Smooth muscle cell (in vitro differentiated cells): ENCODE data around the gene GPX6. TPM values are rescaled to one million over a fixed set of nuclear protein-coding genes. Genes with fewer than 3 reads are reported as not detected.
"Not testable (repeated sequence)": the region's sequence is repeated elsewhere in the genome, so short reads cannot be mapped to it uniquely, and the experiment has no call there.

Experiments used
- DNase-seq: peaks from one replicate; lab custom pipeline; 2025; ENCODE audit not compliant: unreplicated experiment; lab: John Stamatoyannopoulos, UW
- H2AFZ ChIP-seq: fragments of 200-600 bp; sonication (generic); 2 replicates; pipeline ENCODE4 v1.6.0; 2016; ENCODE audit warnings: antibody characterized with exemption, low read depth, mild to moderate bottlenecking
- H3F3A ChIP-seq: fragments of 200-600 bp; sonication (generic); 2 replicates; pipeline ENCODE4 v1.6.0; 2017; ENCODE audit warnings: antibody characterized with exemption, low read depth
- H3K27ac ChIP-seq: fragments of 200-600 bp; sonication (generic); 2 replicates; pipeline ENCODE4 v1.5.1; 2016; ENCODE audit warnings: low read depth, mild to moderate bottlenecking
- H3K27me3 ChIP-seq: fragments of 200-600 bp; sonication (generic); 2 replicates; pipeline ENCODE4 v1.6.1; 2016; ENCODE audit warnings: low read depth, mild to moderate bottlenecking
- H3K36me3 ChIP-seq: fragments of 200-600 bp; sonication (generic); 2 replicates; pipeline ENCODE4 v1.5.1; 2016; ENCODE audit warnings: low read depth
- H3K4me1 ChIP-seq: fragments of 200-600 bp; sonication (generic); 2 replicates; pipeline ENCODE4 v1.5.1; 2016; ENCODE audit warnings: low read depth
- H3K4me2 ChIP-seq: fragments of 200-600 bp; sonication (generic); 2 replicates; pipeline ENCODE4 v1.6.0; 2016; ENCODE audit warnings: mild to moderate bottlenecking
- H3K4me3 ChIP-seq: fragments of 200-600 bp; sonication (generic); 2 replicates; pipeline ENCODE4 v1.5.1; 2016; ENCODE audit warnings: mild to moderate bottlenecking
- H3K79me2 ChIP-seq: fragments of 200-600 bp; sonication (generic); 2 replicates; pipeline ENCODE4 v1.6.0; 2016; ENCODE audit warnings: low read depth, mild to moderate bottlenecking
- H3K9ac ChIP-seq: fragments of 200-600 bp; sonication (generic); 2 replicates; pipeline ENCODE4 v1.6.0; 2016; ENCODE audit warnings: low read depth
- H3K9me3 ChIP-seq: fragments of 200-600 bp; sonication (generic); replicated peaks from 2 replicates; pipeline ENCODE4 v1.5.1; 2016; ENCODE audit warnings: low read depth
- H4K20me1 ChIP-seq: fragments of 200-600 bp; sonication (generic); 2 replicates; pipeline ENCODE4 v1.6.0; 2016; ENCODE audit warnings: low read depth
- WGBS: methylation state at CpG from one replicate; pipeline ENCODE4 v1.1.7; 2016; ENCODE audit warnings: low lambda C conversion rate; 5-methylcytosine and 5-hydroxymethylcytosine counted together
- polyA plus RNA-seq: library from polyadenylated mRNA; unstranded; fragments of >200 nt; fragmentation: Nextera tagmentation; extraction: Ambion mirVana; gene quantifications from 2 replicates; pipeline ENCODE4 v1.2.1, GENCODE V29; 2016
- total RNA-seq: library from RNA; depleted of rRNA; stranded (reverse); fragments of >200 nt; gene quantifications from 2 replicates; pipeline ENCODE4 v1.2.3, GENCODE V29; 2014
- TF ChIP-seq, protein P1 (sequence below): fragments of 200-600 bp; sonication (generic); IDR thresholded peaks from 2 replicates; pipeline ENCODE4 v1.5.1; 2017; ENCODE audit warnings: borderline replicate concordance, mild to moderate bottlenecking, antibody characterized with exemption; ENCODE audit not compliant: insufficient read depth, poor library complexity, severe bottlenecking

Gene GPX6
- total and polyA plus RNA-seq, 2 experiments from 2014 or later: not detected

DNA sequence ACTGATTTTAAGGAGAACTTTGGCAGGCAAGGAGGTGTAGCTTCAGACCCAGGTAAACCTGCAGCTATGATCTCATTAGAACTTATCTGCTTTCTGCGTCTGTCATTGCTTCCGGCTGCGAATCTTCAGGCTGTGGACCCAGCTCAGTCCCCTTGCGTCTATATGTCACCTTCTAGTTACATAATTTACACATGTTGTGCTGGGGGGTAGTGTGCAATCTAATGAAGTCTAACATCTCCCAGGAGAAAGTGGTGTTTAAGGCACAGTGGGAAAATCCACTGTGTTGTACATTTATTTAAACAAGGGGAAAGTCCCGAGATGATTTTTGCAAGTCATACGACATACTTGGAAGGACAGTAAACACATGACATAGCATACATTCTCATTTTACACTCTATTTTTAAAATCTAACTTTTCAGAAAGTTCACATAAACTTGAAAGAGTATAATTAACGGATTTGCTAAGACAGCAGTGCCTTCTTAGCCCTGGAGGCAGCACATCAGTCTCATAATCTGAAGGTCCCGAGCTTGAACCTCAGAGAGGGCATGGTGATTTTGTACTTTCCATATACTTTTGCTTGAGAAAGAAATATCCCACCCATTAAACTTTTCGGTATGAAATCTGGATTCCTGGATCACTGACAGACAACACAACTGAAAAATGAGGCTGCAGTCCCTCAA lies 35.2 kb downstream of the GPX6 start:
- WGBS: 70% methylated on average over 9 of the region's 9 CpGs
- Histone ChIP-seq H3F3A (no peaks in the 10 kb centered on the region), H3K4me2 (no peak overlapping the region), H3K9me3 (no peaks in the 10 kb centered on the region), H3K9ac (no peak overlapping the region), H3K36me3 (no peaks in the 10 kb centered on the region), H2AFZ (no peak overlapping the region), H3K27me3 (peaks cover 38% of the 10 kb centered on the region), H3K4me1 (no peaks in the 10 kb centered on the region), H3K27ac (no peak overlapping the region), H3K4me3 (no peak overlapping the region), H4K20me1 (no peaks in the 10 kb centered on the region), H3K79me2 (no peaks in the 10 kb centered on the region)
- TF ChIP-seq, protein P1, sequence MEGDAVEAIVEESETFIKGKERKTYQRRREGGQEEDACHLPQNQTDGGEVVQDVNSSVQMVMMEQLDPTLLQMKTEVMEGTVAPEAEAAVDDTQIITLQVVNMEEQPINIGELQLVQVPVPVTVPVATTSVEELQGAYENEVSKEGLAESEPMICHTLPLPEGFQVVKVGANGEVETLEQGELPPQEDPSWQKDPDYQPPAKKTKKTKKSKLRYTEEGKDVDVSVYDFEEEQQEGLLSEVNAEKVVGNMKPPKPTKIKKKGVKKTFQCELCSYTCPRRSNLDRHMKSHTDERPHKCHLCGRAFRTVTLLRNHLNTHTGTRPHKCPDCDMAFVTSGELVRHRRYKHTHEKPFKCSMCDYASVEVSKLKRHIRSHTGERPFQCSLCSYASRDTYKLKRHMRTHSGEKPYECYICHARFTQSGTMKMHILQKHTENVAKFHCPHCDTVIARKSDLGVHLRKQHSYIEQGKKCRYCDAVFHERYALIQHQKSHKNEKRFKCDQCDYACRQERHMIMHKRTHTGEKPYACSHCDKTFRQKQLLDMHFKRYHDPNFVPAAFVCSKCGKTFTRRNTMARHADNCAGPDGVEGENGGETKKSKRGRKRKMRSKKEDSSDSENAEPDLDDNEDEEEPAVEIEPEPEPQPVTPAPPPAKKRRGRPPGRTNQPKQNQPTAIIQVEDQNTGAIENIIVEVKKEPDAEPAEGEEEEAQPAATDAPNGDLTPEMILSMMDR: no peak
- no peak for DNase-seq

DNA sequence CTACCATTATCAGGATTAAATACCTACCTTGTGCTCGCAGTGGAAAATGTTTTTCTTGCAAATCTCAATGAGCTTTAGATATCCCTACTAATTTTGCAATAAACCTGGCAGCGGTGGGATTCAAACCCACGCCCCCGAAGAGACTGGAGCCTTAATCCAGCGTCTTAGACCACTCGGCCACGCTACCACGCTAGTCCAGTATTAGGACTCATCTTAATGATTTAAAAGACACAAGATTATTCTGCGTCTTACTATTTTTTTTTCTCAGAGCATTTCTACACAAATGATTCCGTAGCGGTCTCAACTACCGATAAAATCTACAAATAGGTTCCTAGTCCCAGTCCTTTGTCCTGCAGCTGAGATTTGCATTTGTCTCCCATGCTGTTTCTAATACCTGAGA lies 37.1 kb downstream of the GPX6 start:
- H3K4me2 ChIP-seq: no peak overlapping the region
- WGBS: 88% methylated on average over 12 of the region's 12 CpGs
- no peaks in the 10 kb centered on the region for H3K9me3 ChIP-seq
- no peaks in the 10 kb centered on the region for H4K20me1 ChIP-seq
- no peaks in the 10 kb centered on the region for H3K79me2 ChIP-seq
- H3F3A ChIP-seq: no peaks in the 10 kb centered on the region
- H3K27ac ChIP-seq: no peak overlapping the region
- DNase-seq: no peak
- no peak overlapping the region for H2AFZ ChIP-seq
- H3K36me3 ChIP-seq: no peaks in the 10 kb centered on the region
- peaks cover 38% of the 10 kb centered on the region for H3K27me3 ChIP-seq
- H3K4me1 ChIP-seq: no peaks in the 10 kb centered on the region
- no peak overlapping the region for H3K4me3 ChIP-seq
- no peak overlapping the region for H3K9ac ChIP-seq
- TF ChIP-seq, protein P1: no peak

DNA sequence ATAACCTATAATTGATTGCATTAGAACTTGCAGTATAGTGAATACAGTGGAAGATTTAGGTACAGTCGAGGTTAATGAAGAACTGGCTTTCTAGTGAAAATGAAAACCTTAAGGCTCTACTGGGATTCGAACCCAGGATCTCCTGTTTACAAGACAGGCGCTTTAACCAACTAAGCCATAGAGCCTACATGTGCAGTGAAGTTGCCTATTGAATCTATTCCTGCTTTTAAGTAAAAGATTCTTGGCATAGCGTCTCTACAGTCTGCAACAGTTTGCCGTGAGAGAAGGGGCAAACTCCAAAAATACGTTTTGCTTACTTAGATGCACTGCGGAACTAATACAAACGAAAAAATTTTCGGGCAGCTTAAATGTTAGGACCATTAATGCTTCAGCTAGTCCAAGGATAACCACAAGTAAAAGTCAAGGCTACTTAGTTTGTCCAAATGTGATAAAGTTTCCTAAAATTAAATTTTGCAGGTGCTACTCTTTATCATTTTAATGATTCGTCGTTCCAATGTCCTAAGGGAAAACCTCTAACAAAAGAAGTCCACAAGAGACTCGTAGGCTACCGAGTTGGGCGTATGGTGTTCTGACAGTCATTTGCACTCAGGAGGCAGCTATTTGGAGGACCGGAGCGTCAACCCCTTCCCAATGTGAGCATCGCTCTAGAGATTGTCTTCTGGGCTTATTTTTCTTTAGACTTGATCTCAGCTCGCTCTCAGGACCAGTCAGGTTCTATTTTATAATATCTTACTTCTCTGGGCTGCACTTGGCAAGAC lies 41.0 kb downstream of the GPX6 start:
- TF ChIP-seq, protein P1: no peak
- Histone ChIP-seq H3K27ac (no peak overlapping the region), H3F3A (no peaks in the 10 kb centered on the region), H3K4me3 (peak overlapping the region; percentile 62), H3K9ac (no peak overlapping the region), H4K20me1 (no peaks in the 10 kb centered on the region), H3K79me2 (no peaks in the 10 kb centered on the region), H3K4me2 (peak overlapping the region; percentile 92), H3K9me3 (no peaks in the 10 kb centered on the region), H3K36me3 (no peaks in the 10 kb centered on the region), H3K4me1 (no peaks in the 10 kb centered on the region), H3K27me3 (peaks cover 5% of the 10 kb centered on the region), H2AFZ (peak overlapping the region; percentile 80)
- no peak for DNase-seq
- WGBS: 2% methylated on average over 18 of the region's 18 CpGs

DNA sequence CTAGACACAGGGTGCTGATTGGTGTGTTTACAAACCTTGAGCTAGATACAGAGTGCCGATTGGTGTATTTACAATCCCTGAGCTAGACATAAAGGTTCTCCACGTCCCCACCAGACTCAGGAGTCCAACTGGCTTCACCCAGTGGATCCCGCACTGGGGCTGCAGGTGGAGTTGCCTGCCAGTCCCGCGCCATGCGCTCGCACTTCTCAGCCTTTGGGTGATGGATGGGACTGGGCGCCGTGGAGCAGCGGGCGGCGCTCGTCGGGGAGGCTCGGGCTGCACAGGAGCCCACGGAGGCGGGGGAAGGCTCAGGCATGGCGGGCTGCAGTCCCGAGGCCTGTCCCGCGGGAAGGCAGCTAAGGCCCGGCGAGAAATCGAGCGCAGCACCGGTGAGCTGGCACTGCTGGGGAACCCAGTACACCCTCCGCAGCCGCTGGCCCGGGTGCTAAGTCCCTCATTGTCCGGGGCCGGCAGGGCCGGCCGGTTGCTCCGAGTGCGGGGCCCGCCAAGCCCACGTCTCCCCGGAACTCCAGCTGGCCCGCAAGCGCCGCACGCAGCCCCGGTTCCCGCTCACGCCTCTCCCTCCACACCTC lies 46.3 kb downstream of the GPX6 start:
- not testable (repeated sequence) for H3K9me3 ChIP-seq, H3K9ac ChIP-seq, H3F3A ChIP-seq, H3K27ac ChIP-seq, DNase-seq, H4K20me1 ChIP-seq, H3K4me2 ChIP-seq, H2AFZ ChIP-seq, H3K79me2 ChIP-seq, H3K4me1 ChIP-seq, H3K36me3 ChIP-seq, H3K4me3 ChIP-seq
- peaks cover 11% of the 10 kb centered on the region for H3K27me3 ChIP-seq
- WGBS: 98% methylated on average over 28 of the region's 45 CpGs
